Tibial nerve (tissue), 4 donors: ENCODE results near the gene PCNX2.

ENCODE experiments used
- CTCF ChIP-seq, 5 experiments: fragments of 200-600 bp in 3 of 5; fragments of 450-650 bp in 2 of 5; sonication (generic) in 3 of 5; IDR thresholded peaks; one replicate each; pipeline ENCODE4 v1.5.1; 2016 to 2019; ENCODE audit warnings: antibody characterized with exemption in 5 of 5, mild to moderate bottlenecking in 3 of 5, moderate library complexity in 2 of 5
- EP300 ChIP-seq, 2 donors: sonication (generic); formaldehyde crosslinking; IDR thresholded peaks; one replicate each; pipeline ENCODE4 v1.6.1; 2017; ENCODE audit warnings: antibody characterized with exemption in 2 of 2, mild to moderate bottlenecking in 1 of 2
- POLR2A ChIP-seq, 2 donors: fragments of 450-650 bp; IDR thresholded peaks; one replicate each; pipeline ENCODE4 v1.6.1; 2017; ENCODE audit warnings: antibody characterized with exemption in 2 of 2, mild to moderate bottlenecking in 2 of 2, moderate library complexity in 2 of 2

GRCh38 chr1:232944347-232944746 is 351.2 kb downstream of the PCNX2 start:
- TF ChIP-seq CTCF (IDR thresholded peaks at IDR 0.05) (no peak), POLR2A (IDR thresholded peaks at IDR 0.05) (no peak), EP300 (IDR thresholded peaks at IDR 0.05) (no peak)
